Hepatocyte (in vitro differentiated cells): Measurements from ENCODE around the gene FRMD4B.

ENCODE experiments used
- CTCF ChIP-seq: fragments of 200-600 bp; sonication (generic); IDR thresholded peaks from 2 replicates; pipeline ENCODE4 v1.5.1; 2016; ENCODE audit warnings: antibody characterized with exemption, mild to moderate bottlenecking; ENCODE audit not compliant: poor library complexity
- EZH2 ChIP-seq: fragments of 200-600 bp; sonication (generic); IDR thresholded peaks from 2 replicates; pipeline ENCODE4 v1.6.1; 2016; ENCODE audit warnings: antibody characterized with exemption, mild to moderate bottlenecking, borderline replicate concordance
- EZH2phosphoT487 ChIP-seq: fragments of 200-600 bp; sonication (generic); IDR thresholded peaks from one replicate; pipeline ENCODE4 v1.6.1; 2018; ENCODE audit warnings: antibody characterized with exemption, mild to moderate bottlenecking, low read depth, moderate library complexity; ENCODE audit not compliant: unreplicated experiment, severe bottlenecking

GRCh38 chr3:69385123-69385722 lies 665 bp downstream of the FRMD4B start:
- TF ChIP-seq CTCF (no peak), EZH2 (no peak), EZH2phosphoT487 (no peak)
